Fibroblast of skin of left biceps (primary cell): ENCODE data around the gene MADCAM1.
"Not testable (repeated sequence)": the region's sequence is repeated elsewhere in the genome, so short reads cannot be mapped to it uniquely, and the experiment has no call there.

ENCODE experiments used
- DNase-seq, 2 experiments: peaks; one replicate each; pipeline ENCODE4 v3.0.0-alpha.2; 2013; ENCODE audit warnings: low read depth in 2 of 2

Gene MADCAM1

DNA sequence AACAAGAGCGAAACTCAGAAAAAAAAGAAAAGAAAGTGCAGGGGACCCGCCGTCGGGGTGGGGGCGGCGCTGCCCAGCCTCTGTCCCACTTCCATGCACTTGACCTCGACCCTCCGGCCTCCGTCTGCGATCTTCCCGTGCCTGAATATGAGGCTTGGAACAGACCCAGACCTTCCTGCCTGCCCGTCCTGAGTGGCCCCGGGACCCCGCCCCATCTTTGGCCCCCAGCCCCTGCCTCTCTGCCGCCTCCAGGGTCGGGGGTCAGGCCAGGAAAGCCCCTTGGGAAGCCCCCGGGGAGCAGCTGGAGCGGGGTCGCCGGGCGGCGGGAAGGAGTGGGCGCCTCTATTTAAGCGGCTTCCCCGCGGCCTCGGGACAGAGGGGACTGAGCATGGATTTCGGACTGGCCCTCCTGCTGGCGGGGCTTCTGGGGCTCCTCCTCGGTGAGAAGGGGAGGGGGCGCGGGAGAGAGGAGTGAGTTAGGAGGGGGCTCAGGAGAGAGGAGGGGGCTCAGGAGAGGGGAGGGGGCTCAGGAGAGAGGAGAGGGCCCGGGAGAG, at the start of gene MADCAM1:
Gene MADCAM1, plus strand, starts transcription at position 375 of the 554 bp plus-strand sequence. Its CDS starts 14 bp downstream, at position 389.
- no peak for DNase-seq

DNA sequence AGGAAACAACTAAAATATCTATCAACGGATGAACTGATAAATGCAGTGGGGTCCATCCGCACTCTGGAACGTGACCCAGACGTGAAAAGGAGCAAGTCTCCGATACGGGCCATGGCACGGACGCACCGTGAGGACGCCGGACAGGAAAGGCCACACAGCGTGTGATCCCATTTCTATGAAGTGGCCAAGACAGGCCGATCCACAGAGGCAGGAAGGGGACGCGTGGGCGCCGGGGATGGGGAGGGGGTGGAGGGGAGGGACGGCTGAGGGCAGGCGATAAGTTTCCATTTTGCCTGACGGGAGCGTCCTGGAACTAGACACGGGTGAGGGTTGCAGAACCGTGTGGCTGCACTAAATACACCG, 49.2 kb upstream of the MADCAM1 start:
- no peak for DNase-seq

DNA sequence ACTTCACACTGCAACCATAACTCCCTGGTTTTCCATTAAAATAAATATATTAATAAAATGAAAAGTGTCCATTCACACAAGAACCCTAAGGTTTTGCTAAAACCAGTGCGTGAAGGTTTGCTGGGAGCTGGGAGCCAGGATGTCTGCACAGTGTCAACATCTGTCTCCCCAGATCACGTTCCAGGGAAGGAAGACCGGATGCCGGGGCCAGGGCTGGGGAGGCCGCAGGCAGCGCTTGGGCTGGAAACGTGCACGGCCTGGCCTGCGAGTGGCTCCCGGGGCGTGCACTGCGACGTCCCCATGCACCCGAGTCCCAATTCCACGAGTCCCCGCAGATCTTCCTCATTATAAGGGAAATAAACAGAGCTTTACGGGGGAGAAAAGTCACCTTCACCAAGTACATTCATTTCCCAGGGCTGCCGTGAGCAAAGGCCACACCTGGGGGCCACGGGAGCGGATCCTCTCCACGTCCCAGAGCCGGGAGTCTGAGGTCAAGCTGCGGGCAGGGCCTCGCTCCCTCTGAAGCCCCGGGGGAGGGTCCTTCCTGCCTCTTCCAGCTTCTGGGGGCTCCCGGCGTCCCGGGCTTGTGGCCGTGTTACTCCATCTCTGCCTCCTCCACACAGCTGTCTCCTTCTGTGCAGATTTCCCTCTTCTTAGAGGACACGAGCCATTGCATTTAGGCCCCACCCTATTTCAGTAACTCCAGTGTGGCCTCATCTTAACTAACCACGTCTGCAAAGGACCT, 48.3 kb upstream of the MADCAM1 start:
- no peak for DNase-seq

DNA sequence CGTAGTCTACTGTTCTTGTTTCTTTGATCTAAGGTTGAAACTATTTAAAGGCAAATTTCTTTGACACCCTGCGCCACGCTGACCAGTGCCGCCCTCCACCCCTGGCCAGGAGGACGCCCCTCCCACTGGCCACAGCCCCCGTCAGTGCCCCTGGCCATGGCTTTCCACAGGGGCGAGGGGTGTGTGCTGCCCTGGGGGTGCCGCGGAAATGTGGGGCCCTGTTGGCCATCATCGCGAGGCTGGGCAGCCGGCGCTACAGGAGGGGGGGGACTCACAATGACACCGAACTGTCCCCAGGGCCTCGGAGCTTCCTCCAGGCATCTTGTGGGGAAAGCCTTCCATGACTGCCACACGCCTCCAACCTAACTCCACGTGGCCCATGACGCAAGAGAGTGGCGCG, 46.4 kb upstream of the MADCAM1 start:
- no peak for DNase-seq

DNA sequence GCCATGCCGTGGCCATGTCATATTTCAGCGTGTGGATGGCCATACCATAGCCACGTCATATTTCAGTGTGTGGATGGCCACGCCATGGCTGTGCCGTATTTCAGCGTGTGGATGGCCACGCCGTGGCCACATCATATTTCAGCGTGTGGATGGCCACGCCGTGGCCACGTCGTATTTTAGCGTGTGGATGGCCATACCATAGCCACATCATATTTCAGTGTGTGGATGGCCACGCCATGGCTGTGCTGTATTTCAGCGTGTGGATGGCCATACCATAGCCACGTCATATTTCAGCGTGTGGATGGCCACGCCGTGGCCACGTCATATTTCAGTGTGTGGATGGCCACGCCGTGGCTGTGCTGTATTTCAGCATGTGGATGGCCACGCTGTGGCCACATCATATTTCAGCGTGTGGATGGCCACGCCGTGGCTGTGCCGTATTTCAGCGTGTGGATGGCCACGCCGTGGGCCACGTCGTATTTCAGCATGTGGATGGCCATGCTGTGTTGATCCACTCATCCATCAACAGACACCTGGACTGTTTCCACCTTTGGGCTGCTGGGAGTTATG, 45.3 kb upstream of the MADCAM1 start:
- DNase-seq, result not testable (repeated sequence)

DNA sequence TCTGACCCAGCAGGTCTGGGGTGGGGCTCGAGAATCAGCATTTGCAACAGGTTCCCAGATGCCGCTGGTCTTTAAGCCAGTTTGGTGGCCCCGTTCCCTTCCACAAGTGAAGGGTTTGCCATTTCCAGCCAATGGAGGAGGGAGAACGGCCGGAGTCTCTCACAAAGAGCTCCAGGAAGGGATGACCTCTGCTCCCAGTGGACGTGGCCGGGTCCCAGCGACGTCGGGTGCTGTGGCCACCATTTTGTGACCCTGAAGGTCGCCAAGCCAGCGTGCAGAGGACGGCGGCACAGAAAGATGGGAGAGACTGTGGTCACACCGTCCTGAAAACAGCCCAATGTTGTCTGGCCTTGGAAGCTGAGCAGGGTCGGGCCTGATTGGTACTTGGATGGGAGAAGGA, 43.5 kb upstream of the MADCAM1 start:
- no peak for DNase-seq

DNA sequence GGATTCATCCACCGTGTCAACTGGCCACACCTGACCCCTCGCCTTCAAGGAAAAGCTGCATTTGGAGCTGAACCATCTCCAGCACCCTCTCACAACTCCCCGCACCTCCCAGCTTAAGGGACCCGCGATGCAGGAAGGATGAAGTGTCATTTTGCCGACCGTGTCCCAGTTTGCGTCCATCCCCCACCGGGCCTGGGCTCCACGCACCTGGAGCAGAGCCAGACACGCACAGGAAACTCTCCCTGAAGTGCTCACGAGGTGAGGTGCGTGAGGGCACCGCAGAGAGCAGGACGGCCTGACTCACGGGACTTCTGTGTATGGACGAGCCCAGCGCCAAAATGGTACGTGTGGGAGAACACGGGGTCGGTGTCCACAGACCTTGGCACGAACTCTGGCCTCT, 42.7 kb upstream of the MADCAM1 start:
- no peak for DNase-seq

DNA sequence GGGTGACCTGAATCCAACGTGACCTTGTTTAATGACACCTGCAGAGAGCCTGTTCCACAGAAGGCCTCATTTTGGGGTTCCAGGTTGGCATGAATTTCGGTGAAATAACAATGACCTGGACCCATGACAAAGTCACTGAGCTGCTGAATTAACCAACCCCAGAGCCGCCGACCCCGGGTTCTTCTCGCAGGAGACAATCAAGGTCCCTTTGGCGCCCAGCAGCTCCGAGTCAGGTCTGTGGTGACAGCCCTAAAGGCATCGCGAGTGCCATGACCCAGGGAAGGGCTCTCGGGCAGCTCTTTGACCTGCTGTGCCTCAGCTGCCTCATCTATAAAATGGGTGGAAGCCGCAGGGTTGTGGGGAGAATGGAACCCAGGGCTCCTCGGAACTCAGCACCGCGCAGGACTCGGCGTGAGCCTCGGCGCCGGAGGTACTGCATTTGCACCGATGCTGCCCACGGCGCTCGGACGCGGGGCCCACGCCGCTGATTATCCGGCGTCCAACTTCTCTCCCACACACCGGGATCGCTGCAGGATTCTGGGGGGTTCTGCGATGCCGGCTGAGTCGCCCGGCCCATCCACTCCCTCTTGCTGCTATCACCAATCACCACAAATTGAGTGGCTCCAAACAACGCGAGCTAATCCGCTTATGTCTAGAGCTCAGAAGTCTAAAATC, 41.1 kb upstream of the MADCAM1 start:
- DNase-seq, result no peak

DNA sequence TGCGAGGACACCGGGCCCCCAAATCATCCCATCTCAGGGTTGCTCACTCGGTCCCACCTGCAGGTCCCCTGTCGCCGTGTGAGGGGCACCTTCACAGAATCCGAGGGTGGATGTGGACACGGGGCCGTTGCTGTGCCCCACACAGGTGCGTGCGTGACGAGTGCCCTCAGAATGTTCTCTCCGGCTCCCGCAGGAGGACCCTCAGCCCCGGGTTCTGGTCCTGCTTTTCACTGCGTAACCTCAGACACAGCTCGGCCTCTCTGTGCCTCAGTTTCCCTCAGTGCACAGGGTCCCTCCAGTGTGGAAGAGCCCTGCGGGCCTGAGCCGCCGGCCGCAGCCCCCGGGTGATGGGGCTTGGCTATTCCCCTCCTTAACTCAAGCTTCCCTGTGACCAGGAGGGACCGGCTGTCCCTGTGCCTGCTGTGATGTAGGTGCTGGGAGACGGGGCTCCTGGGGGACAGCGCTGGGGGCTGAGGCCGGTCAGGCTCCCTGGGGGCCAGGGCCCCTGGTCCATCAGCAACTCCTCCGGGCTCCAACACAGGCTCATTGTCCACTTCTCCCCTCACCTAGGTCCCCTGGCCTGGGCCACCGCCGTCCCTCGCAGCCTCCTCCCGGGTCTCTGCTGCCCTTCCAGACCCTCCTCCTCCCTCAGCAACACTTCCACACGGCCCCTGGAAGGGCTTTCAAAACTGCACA, 40.3 kb upstream of the MADCAM1 start:
- DNase-seq, result no peak

DNA sequence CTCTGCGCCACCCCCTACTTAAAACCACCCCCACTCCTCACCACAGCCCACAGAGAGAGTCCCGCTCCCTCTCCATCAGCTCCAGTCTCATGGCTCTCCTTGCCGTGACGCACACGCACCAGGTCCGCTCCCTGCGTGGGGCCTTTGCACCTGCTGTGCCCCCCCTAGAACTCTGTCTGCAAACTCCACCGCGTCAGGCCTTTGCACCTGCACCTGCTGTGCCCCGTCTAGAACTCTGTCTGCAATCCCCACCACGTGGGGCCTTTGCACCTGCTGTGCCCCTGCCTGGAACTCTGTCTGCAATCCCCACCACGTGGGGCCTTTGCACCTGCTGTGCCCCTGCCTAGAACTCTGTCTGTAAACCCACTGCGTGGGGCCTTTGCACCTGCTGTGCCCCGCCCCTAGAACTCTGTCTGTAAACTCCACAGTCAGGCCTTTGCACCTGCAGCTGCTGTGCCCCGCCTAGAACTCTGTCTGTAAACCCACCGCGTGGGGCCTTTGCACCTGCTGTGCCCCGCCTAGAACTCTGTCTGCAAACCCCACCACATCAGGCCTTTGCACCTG, 39.7 kb upstream of the MADCAM1 start:
- no peak for DNase-seq

DNA sequence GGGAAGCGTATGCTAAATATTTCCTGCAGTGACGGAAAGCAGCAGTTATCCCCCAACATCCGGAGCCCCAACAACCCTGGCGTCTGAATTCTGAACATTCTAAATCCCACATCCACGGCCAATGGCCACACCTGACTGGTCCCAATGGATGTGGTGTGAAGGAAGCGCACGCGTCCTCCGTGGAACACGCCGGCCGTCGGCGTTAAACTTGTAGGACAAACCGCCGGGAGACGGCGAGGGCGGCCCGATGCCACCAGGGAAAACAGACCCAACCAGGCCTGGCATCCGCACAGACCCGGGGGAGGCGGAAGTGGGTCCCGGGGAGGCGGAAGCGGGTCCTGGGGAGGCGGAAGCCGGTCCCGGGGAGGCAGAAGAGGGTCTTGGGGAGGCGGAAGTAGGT, 38.6 kb upstream of the MADCAM1 start:
- no peak for DNase-seq

DNA sequence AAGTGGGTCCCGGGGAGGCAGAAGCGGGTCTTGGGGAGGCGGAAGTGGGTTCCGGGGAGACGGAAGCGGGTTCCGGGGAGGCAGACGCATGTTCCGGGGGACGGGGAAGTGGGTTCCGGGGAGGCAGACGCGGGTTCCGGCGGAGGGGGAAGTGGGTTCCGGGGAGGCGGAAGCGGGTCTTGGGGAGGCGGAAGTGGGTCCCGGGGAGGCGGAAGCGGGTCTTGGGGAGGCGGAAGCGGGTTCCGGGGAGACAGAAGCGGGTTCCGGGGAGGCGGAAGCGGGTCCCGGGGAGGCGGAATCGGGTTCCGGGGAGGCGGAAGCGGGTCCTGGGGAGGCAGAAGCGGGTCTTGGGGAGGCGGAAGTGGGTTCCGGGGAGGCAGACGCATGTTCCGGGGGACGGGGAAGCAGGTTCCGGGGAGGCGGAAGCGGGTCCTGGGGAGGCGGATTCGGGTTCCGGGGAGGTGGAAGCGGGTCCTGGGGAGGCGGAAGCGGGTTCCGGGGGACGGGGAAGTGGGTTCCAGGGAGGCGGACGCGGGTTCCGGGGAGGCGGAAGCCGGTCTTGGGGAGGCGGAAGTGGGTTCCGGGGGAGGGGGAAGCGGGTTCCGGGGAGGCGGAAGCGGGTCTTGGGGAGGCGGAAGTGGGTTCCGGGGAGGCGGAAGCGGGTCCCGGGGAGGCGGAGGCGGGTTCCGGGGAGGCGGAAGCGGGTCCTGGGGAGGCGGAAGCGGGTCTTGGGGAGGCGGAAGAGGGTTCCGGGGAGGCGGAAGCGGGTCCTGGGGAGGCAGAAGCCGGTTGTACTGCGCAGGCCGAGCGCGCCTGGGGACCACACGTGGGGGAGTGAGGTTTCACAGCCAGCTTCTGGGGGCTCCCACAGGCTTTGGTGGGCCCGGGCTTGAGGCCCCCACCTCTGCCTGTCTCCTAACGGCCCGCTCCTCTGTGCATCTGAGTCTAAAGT, 37.9 kb upstream of the MADCAM1 start:
- no peak for DNase-seq

DNA sequence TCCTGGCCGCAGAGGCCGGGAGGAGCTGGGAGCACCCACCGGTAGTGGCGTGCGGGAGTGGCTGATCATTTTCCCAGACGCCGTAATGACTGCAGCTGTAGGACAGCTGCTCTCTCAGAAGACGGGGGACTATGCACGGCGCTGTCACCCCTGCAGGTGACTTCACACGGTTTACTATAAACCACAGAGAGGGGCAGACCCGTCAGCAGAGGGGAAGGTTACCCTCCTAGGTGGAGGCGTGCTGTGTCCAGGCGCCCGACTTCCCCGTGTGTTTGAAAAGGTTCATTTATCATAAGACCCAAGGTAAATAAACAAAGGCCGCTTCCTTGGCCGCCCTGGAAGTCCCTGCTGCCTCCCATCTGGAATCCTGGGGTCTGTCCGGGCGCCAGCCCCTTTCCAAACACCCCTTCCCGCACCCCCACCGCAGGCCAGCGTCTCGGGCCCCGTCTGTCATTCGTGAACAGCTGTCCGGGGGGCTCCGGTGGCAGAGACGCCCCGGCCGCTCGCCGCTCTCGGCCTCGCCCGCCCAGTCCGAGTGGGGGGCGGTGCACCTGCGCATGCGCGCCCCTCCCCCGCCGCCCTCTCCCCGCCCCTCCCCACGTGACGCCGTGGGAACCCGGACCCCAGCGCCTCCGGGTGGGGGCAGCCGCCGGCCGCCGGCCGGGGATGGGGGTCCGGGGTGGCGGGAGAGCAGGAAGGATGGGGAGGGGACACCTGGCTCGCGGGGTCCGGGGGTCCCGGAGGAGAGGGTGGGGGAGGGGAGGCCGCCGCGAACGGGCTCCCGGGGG, 36.4 kb upstream of the MADCAM1 start:
- DNase-seq, result no peak

DNA sequence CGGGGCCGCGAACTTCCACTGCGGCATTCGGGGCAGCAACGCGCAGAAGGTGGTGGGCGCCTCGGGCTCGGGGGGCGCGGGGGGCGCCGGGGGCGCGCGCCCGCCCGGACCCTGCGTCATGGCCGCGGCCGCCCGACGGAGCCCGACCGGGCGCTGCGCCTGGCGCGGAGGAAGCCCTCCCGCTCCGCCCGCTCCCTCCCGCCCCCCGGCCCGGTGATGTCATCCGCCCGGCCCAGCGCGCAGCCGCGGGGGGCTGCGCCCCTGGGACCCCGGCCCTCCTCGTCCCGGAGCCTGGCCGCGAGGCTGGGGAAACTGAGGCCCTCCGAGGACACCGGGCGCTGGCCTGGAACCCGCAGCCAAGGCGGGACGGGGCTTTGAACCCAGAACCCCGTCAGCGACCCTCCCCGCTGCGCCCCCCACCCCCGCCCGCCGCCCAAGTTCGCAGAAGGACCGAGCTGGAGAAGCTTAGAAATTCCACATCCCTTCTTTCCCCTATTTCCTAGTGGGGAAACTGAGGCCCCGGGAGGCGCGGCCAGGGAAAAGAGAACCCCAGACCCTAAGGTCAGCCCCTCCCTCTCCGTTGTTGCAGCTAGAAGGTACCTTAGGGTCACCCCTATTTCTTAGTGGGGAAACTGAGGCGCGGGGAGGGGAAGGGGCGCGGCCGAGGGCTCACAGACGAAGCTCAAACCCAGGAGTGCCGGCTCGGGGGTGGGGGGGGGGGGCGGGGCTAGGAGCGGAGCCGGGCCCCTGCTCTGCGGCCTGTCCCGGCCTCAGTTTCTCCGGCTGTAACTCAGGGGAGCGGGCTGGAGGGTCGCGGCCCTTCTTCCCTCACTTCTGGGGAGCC, 35.2 kb upstream of the MADCAM1 start, which contains the start of gene SHC2:
Gene SHC2, minus strand, starts transcription at position 157 of the 844 bp plus-strand sequence. Its CDS starts 37 bp downstream, at position 120.
- no peak for DNase-seq

DNA sequence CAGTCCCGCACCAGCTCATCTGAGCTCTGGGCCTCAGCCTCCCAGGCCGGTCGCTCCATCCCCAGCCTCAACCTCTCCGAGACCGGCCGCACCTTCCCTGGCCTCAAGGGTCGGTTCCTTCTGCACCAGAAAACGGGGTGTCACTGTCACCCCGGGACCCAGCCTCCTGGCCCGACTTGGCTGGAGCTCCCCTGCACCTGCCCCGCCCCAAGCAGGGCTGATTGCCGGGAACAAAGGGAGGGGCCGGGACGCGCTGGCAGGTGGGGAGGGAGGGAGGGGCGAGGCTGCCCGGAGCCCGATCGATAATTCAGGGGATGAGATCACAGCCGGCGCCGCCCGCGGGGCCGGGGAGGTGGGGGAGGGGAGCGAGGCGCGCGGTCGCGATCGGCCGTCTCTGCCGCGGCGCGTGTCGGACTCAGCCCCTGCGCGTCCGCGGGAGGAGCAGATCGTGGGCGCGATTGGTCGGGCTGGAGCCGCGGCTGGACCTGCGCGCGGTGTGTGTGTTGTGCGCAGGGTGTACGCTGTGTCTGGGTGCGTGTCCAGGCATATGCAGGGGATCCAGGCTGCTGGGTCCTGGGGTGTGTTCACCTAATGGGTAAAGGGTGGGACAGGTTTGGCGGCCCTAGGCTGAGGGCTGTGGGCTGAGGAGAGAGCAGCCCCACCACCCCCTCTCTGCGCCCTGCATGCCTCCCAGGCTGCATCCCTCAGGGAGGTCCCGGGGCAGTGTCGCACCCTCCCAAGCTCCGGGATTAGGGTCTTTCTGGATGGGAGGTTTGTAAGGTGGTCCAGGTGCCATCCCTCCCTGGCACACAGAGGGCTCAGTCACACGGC, 34.4 kb upstream of the MADCAM1 start:
- no peak for DNase-seq

DNA sequence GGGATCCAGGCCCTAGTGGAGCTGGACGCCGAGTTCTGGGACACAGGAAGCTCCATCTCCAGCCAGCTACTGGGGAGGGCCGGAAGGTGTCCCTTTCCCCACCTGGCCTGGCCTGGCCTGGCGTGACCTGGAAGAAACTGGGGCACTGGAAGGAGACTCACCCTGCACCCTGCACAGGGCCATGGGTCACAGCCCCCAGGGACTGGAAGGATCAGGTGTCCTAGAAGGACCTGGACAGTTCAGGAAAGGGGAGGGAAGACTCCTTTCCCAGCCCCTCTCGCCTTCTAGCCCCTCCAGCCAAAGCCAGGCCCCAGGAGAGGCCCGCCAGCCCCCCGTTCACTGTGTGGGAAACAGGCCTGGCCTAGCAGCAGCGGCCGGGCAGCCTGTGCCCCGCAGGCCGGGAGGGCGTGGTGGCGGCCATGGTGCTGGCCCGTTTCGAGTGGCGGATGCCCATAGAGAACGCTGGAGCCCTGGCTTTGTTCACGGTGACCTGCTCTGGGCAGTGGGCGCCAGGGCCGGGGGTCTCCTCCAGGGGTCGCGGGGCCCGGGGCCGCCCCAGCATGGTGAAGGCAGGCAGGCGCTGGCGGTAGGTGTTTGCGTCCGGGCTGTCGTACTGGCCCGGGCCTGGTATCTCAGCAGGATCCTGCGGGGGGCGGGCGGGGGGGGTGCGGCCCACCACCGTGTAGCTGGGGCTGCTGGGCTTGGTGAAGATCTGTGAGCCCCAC, 32.6 kb upstream of the MADCAM1 start:
- DNase-seq, result no peak

DNA sequence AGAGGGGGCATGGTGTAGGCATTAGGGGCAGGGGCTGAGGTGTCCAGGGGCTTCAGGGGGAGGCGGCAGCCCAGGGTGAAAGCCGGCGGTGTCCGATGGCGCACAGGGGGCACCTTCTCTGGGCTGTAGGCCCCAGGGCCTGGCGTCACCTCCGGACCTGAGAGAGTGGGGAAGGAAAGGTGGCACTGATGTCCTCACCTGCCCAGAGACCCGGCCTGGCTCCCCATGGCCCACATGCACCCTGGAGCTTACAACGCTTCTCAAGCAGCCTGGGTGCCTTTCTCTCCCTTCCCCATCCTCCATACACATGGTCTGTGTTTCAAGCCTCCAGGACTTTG, 32.1 kb upstream of the MADCAM1 start:
- no peak for DNase-seq
